ENCODE results near the gene MAD2L1BP.

Gene MAD2L1BP

DNA sequence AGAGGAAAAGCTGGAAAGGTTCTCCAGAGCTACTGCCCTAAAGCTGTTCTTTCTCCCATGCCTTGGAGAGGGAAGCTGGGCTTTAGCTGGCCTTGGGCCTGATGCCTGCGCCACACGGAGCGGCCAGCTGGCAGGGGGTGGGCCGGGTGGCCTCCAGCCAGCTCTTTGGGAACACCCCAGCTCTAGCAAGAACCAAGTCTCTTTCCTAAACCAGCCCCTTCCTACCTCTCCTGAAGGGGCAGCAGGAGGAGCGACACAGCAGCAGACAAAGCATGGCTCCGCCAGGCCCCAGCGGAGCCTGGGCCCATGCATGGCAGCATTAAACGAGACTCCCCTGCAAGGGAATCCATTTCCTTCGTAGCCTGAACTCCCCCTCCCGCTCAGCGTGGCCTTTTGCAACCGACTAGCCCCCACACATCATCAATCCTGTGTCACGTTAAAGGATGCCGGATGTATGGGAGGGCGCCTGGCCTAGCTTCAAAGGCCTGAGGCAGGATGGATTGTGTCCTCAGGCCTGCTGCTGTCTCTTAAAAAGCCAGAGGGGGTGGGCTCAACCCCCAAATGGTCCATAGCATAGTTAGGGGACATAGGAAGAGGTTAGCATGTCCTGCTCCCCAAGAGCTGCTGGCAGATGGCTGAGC lies 37.9 kb downstream of the MAD2L1BP start:
- H3K27me3 ChIP-seq (replicated peaks; ENCODE audit: control insufficient read depth, insufficient read depth, low read length, poor library complexity, severe bottlenecking): no peaks in the 10 kb centered on the region
- H3K4me3 ChIP-seq (ENCODE audit: insufficient read depth, low read depth, low read length, poor library complexity, severe bottlenecking): no peak overlapping the region
- H3K27ac ChIP-seq (ENCODE audit: insufficient read depth, low read length, poor library complexity, severe bottlenecking): no peak overlapping the region
- no peaks in the 10 kb centered on the region for H3K9me3 ChIP-seq (ENCODE audit: control insufficient read depth, low read length)
- peaks cover 80% of the 10 kb centered on the region for H3K36me3 ChIP-seq (ENCODE audit: control insufficient read depth, insufficient read depth, low read length)
- no peaks in the 10 kb centered on the region for H3K4me1 ChIP-seq (ENCODE audit: control insufficient read depth, insufficient read depth, low read length, poor library complexity, severe bottlenecking)
- DNase-seq: no peak

DNA sequence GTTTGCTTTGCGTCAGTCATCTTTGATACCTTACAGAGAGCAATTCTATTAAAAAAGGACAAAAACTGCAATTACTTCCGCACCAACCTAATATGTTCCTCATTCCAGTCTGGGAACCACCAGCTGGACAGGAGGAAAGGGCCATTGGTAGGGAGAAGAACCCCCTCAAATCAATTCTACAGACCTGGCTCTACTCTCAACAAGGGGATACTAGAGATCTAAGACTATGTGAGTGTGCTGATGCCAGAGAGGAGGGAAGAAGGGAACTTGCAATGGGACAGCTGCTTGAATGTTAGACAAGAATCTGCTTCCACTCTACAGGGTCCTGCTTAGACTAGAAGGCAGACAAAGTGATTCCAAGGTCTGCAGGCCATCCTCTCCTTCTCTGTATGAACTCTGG lies 38.7 kb downstream of the MAD2L1BP start:
- DNase-seq: no peak
- H3K36me3 ChIP-seq (ENCODE audit: control insufficient read depth, insufficient read depth, low read length): peaks cover 87% of the 10 kb centered on the region
- H3K27ac ChIP-seq (ENCODE audit: insufficient read depth, low read length, poor library complexity, severe bottlenecking): no peak overlapping the region
- H3K4me3 ChIP-seq (ENCODE audit: insufficient read depth, low read depth, low read length, poor library complexity, severe bottlenecking): no peak overlapping the region
- H3K9me3 ChIP-seq (ENCODE audit: control insufficient read depth, low read length): no peaks in the 10 kb centered on the region
- no peaks in the 10 kb centered on the region for H3K4me1 ChIP-seq (ENCODE audit: control insufficient read depth, insufficient read depth, low read length, poor library complexity, severe bottlenecking)
- H3K27me3 ChIP-seq (replicated peaks; ENCODE audit: control insufficient read depth, insufficient read depth, low read length, poor library complexity, severe bottlenecking): no peaks in the 10 kb centered on the region

DNA sequence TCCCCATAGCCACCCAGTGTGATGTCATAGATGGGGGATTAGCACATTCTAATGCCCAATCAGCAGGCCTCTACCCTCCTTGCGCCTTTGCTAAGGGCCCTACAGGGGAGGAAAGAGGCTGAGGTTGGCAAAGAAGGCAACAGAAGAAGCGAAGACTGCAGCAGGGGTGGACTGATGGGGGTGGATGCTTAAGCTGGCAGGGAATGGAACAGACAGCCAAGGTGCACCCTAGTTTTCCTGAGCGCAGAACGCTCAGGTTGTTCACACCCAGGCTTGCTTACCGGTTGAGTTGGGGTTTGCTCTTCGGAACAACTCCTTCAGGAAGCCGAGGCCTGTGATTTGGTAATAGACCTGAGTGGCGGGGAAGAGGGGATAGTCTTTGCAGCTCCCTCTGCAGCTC lies 39.3 kb downstream of the MAD2L1BP start:
- H3K27me3 ChIP-seq (replicated peaks; ENCODE audit: control insufficient read depth, insufficient read depth, low read length, poor library complexity, severe bottlenecking): no peaks in the 10 kb centered on the region
- no peak overlapping the region for H3K27ac ChIP-seq (ENCODE audit: insufficient read depth, low read length, poor library complexity, severe bottlenecking)
- DNase-seq: no peak
- H3K4me1 ChIP-seq (ENCODE audit: control insufficient read depth, insufficient read depth, low read length, poor library complexity, severe bottlenecking): no peaks in the 10 kb centered on the region
- no peaks in the 10 kb centered on the region for H3K9me3 ChIP-seq (ENCODE audit: control insufficient read depth, low read length)
- H3K36me3 ChIP-seq (ENCODE audit: control insufficient read depth, insufficient read depth, low read length): peaks cover 93% of the 10 kb centered on the region
- H3K4me3 ChIP-seq (ENCODE audit: insufficient read depth, low read depth, low read length, poor library complexity, severe bottlenecking): no peak overlapping the region

DNA sequence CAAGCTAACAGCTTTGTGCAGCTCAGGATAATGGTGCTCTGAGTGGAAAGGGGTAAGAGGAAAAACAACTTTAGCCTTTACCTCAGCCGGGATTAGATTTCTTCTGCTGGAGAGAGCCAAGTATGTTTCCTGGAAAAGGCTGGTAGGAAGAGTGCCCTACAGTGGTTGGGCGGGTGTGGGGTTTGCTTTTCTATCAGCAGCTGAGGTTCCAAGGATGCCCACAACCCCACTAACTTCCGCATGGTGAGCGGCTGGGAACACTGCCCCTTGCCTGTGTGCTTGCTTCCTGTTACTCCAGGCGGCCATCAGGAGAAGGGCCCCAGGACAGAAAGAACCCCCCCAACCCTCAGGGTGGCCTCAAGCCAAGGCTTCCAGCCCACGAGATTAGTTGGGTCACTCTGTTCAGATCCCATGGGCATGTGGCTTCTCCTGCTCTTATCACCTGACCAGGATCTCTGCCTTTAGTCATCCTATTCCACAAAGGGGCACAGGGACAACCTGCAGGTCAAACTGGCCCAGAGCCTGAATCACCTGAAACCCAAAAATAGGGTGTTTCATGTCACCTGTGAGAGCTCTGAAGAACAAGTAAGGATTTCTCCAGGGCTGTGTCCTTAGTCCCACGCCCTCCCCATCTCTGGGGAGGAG lies 41.4 kb downstream of the MAD2L1BP start:
- H3K27ac ChIP-seq (ENCODE audit: insufficient read depth, low read length, poor library complexity, severe bottlenecking): no peak overlapping the region
- H3K36me3 ChIP-seq (ENCODE audit: control insufficient read depth, insufficient read depth, low read length): peaks cover 97% of the 10 kb centered on the region
- H3K9me3 ChIP-seq (ENCODE audit: control insufficient read depth, low read length): no peaks in the 10 kb centered on the region
- no peaks in the 10 kb centered on the region for H3K27me3 ChIP-seq (replicated peaks; ENCODE audit: control insufficient read depth, insufficient read depth, low read length, poor library complexity, severe bottlenecking)
- H3K4me1 ChIP-seq (ENCODE audit: control insufficient read depth, insufficient read depth, low read length, poor library complexity, severe bottlenecking): no peaks in the 10 kb centered on the region
- DNase-seq: no peak
- no peak overlapping the region for H3K4me3 ChIP-seq (ENCODE audit: insufficient read depth, low read depth, low read length, poor library complexity, severe bottlenecking)

DNA sequence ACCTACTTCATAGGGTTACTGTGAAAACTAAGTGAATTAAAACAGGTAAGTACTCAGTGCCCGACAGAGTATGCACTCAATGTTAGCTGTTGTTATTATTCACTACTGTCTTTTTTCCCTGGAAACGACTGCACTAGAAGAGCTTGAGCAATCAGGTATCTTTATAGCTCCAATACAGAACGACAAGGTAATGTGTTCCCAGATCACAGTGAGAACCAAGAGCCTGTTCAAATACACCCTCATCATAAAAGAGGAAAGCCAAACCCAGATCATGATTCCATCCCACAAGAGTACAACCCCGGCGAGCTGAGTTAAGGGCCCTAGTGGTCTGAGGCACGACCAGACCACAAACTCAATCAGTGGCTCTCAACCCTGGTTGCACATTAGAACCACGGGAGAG lies 42.1 kb downstream of the MAD2L1BP start:
- Histone ChIP-seq H3K9me3 (ENCODE audit: control insufficient read depth, low read length) (no peaks in the 10 kb centered on the region), H3K4me1 (ENCODE audit: control insufficient read depth, insufficient read depth, low read length, poor library complexity, severe bottlenecking) (no peaks in the 10 kb centered on the region), H3K4me3 (ENCODE audit: insufficient read depth, low read depth, low read length, poor library complexity, severe bottlenecking) (no peak overlapping the region), H3K27ac (ENCODE audit: insufficient read depth, low read length, poor library complexity, severe bottlenecking) (no peak overlapping the region), H3K36me3 (ENCODE audit: control insufficient read depth, insufficient read depth, low read length) (peaks cover 91% of the 10 kb centered on the region), H3K27me3 (replicated peaks; ENCODE audit: control insufficient read depth, insufficient read depth, low read length, poor library complexity, severe bottlenecking) (no peaks in the 10 kb centered on the region)
- DNase-seq: no peak

DNA sequence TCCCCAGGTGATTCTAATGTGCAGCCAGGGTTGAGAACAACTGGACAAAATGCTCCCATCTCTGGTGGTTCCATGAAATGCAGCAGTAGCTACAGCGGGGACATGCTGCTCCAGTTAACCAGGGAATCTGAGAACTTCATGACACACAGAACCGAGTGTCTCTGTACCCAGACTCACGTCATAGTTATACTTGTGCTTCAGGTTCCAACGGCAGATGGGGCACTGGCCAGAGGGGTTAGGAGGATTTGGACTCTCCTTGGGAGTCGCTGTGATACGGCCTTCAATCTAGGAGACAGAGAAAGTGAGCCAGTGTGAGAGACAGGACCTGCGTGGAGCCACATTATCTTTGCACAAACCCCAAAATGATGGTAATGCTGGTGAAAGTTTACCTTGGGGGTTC lies 42.7 kb downstream of the MAD2L1BP start:
- H3K36me3 ChIP-seq (ENCODE audit: control insufficient read depth, insufficient read depth, low read length): peaks cover 85% of the 10 kb centered on the region
- no peaks in the 10 kb centered on the region for H3K27me3 ChIP-seq (replicated peaks; ENCODE audit: control insufficient read depth, insufficient read depth, low read length, poor library complexity, severe bottlenecking)
- no peak overlapping the region for H3K27ac ChIP-seq (ENCODE audit: insufficient read depth, low read length, poor library complexity, severe bottlenecking)
- no peak overlapping the region for H3K4me3 ChIP-seq (ENCODE audit: insufficient read depth, low read depth, low read length, poor library complexity, severe bottlenecking)
- DNase-seq: no peak
- H3K9me3 ChIP-seq (ENCODE audit: control insufficient read depth, low read length): no peaks in the 10 kb centered on the region
- H3K4me1 ChIP-seq (ENCODE audit: control insufficient read depth, insufficient read depth, low read length, poor library complexity, severe bottlenecking): no peaks in the 10 kb centered on the region

DNA sequence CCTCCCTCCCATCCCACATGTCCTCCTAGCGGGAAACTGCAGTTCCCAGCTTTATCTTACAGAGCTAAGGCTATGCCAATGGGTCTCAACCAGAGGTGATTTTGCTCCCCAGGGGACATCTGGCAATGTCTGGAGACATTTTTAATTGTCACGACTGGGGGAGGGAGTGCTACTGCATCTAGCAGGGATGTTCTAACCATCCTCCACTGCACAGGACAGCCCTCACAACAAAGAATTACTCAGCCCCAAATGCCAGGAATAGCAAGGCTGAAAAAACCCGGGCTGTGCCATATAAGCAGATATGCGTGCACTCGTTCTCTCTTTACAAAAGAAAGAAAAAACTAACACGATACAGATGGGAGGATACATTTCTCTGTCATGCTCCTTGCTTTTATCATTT lies 43.4 kb downstream of the MAD2L1BP start:
- H3K4me3 ChIP-seq (ENCODE audit: insufficient read depth, low read depth, low read length, poor library complexity, severe bottlenecking): no peak overlapping the region
- H3K36me3 ChIP-seq (ENCODE audit: control insufficient read depth, insufficient read depth, low read length): peaks cover 78% of the 10 kb centered on the region
- no peak for DNase-seq
- no peaks in the 10 kb centered on the region for H3K9me3 ChIP-seq (ENCODE audit: control insufficient read depth, low read length)
- H3K4me1 ChIP-seq (ENCODE audit: control insufficient read depth, insufficient read depth, low read length, poor library complexity, severe bottlenecking): no peaks in the 10 kb centered on the region
- no peak overlapping the region for H3K27ac ChIP-seq (ENCODE audit: insufficient read depth, low read length, poor library complexity, severe bottlenecking)
- H3K27me3 ChIP-seq (replicated peaks; ENCODE audit: control insufficient read depth, insufficient read depth, low read length, poor library complexity, severe bottlenecking): no peaks in the 10 kb centered on the region

DNA sequence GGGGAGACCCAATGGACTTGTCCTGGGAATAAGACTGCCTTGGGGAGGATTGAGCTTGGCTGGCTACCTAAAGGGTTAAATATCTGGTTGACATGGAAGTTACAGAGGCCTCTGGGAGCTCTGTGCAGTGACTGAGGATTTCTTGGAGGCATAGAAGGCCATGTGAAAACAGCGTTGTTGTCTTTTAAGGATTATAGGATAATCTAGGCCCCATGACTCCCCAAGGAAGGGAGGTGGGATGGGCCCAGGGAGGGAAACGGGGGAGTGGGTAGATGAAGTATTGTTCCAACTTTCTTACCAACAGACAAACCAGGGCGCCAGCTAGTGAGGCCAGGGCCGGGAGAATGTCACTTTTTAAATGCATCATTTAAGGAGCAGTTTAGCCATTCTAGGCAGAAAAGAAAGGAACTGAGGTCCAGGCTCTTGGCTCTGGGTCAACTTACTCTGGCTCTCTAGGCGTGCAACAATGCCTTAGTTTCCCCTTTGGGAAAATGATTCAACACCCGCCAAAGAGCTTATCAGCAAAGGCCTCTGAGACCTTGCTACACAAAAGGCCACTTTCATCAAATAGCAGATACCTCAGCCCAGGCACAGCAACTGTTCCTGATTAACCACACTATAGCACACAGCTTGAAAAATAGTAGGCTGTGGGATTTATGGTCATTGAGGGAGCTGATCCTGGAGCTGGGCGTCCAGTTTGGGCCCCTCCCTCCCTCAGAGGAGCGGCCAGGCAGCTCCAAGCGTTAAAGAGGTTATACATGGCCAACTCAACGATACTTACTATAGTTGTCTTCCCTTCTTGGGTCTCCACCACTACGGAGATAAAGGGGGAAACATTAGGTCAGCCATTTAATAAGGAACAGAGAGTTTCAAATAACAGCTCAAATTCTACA lies 44.9 kb downstream of the MAD2L1BP start:
- Histone ChIP-seq H3K9me3 (ENCODE audit: control insufficient read depth, low read length) (no peaks in the 10 kb centered on the region), H3K4me1 (ENCODE audit: control insufficient read depth, insufficient read depth, low read length, poor library complexity, severe bottlenecking) (no peaks in the 10 kb centered on the region), H3K27me3 (replicated peaks; ENCODE audit: control insufficient read depth, insufficient read depth, low read length, poor library complexity, severe bottlenecking) (no peaks in the 10 kb centered on the region), H3K4me3 (ENCODE audit: insufficient read depth, low read depth, low read length, poor library complexity, severe bottlenecking) (no peak overlapping the region), H3K27ac (ENCODE audit: insufficient read depth, low read length, poor library complexity, severe bottlenecking) (no peak overlapping the region), H3K36me3 (ENCODE audit: control insufficient read depth, insufficient read depth, low read length) (peaks cover 67% of the 10 kb centered on the region)
- DNase-seq: no peak

DNA sequence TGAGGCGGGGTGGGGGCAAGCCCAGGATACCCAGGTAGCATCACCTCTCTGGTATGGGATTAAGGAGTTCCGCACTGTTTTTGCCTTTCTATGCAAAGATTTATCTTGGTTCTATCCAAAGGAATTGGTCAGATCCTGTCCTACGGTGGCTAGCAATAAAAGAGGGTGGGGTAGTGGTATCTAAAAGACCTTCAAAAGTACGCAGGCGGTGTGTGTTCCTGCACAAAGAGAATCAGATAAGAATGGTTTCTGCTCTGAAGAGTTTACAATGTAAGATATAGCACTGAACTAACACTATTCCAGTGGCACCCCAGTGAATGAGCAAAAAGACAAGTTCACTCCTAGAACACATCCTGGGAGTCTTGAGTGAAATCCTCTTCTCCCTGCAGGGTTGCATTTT lies 45.7 kb downstream of the MAD2L1BP start:
- Histone ChIP-seq H3K27me3 (replicated peaks; ENCODE audit: control insufficient read depth, insufficient read depth, low read length, poor library complexity, severe bottlenecking) (no peaks in the 10 kb centered on the region), H3K36me3 (ENCODE audit: control insufficient read depth, insufficient read depth, low read length) (peaks cover 59% of the 10 kb centered on the region), H3K4me1 (ENCODE audit: control insufficient read depth, insufficient read depth, low read length, poor library complexity, severe bottlenecking) (peaks cover under 1% of the 10 kb centered on the region), H3K27ac (ENCODE audit: insufficient read depth, low read length, poor library complexity, severe bottlenecking) (no peak overlapping the region), H3K4me3 (ENCODE audit: insufficient read depth, low read depth, low read length, poor library complexity, severe bottlenecking) (no peak overlapping the region), H3K9me3 (ENCODE audit: control insufficient read depth, low read length) (no peaks in the 10 kb centered on the region)
- no peak for DNase-seq

All from effector memory CD4-positive, alpha-beta T cell (primary cell).